Cerebellar cortex (tissue), 1 donor: Measurements from ENCODE around the gene VCL.
"Not testable (repeated sequence)": the region's sequence is repeated elsewhere in the genome, so short reads cannot be mapped to it uniquely, and the experiment has no call there.

Source experiments
- DNase-seq: peaks from one replicate; pipeline ENCODE4 v3.0.0-alpha.2; 2015; ENCODE audit warnings: low spot score

VCL gene

DNA sequence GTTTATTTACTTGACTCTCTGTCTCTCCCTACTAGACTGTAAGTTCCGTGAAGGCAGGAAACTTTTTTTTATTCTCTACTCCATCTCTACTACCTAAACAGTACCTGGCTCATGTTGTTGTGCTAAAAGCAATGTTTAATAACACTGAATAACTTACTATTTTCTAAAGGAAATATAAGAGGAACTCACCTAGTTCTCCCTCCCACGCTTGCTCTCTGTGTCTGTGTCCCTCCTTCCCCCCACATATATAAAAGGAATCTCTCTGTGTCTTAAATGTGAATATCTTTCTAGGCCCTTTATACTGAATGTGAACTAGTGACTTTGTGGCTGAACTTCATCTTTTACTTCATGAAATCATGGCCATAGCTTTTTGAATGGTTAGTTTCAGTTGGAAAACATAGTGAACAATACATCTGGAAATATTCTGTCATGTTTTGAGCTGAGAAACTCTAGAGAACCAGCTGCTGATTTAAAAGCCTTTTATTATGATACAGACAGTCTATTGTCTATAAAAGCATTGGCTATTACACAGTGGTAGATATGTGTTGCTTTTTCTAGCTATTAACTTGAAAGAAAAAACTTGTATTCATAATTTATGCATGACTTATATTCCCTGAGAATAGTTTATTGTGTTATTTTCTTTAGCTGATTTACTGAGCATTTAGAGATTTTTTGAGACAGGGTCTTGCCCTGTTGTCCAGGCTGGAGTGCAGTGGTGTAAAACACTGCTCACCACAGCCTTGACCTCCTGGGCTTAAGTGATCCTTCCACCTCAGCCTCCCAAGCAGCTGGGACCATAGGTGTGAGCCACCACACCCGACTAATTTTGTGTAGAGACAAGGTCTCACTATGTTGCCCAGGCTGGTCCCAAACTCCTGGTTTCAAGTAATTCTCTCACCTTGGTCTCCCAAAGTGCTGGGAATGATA, 42.5 kb downstream of the VCL start:
- no peak for DNase-seq

DNA sequence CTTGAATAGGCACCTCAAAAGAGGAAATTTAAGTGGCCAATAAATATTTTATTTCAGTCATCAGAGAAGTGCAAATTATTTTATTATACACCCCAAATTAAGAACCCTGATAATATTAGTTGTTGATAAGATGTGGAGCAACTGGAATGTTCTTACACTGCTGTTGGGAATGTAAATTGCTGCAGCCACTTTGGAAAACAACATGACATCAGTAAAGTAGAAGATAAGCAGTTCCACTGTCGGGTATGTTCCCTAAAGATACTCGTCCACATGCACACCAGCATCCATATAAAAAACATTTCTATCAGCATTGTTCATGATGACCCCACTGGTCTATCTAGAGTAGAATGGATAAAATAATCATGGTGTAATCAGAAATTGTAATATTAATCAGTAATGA, 46.5 kb downstream of the VCL start:
- DNase-seq = no peak

DNA sequence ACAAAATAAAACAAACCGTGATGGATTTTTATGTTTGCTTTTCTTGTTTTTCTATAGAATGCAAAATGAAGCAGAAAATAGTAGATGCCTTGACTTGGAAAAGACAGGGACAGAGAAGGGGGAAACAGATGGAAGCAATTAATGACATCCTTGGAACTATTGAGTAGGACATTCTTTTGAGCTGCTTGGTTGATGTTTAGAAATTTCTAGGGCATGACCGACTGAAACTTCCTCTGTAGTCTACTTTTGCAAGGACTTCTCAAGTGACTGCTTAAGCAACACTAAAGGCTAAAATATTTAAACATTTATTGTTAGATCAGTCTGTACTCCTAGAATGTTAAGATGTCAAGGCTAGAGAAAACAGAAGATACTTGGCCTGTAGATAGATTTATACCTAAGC, 49.4 kb downstream of the VCL start:
- no peak for DNase-seq

- DNase-seq = no peak
These were observed 50.0 kb downstream of the VCL start for GRCh38 chr10:74047871-74048270.

DNA sequence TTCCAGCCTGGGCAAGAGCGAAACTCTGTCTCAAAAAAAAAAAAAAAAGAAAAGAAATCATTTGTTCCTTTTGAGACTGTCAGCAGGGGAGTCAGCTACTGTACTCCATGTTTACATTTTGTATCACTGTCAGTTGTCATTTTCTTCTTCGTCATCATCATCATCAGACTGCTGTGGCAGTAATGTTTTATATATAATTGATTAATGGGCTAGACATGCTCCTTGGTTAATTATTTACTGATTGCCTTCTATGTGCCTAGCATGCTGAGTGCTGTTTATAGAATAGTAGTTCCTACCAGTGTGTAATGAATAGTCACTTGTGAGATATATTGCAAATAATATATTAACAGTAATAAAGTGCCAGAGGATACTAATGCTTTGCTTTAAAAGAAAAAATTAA, 50.5 kb downstream of the VCL start:
- no peak for DNase-seq

- DNase-seq = peak; percentile 17
These were observed 52.0 kb downstream of the VCL start for GRCh38 chr10:74049955-74050354.

GRCh38 chr10:74050653-74051052, 52.7 kb downstream of the VCL start:
- no peak for DNase-seq

DNA sequence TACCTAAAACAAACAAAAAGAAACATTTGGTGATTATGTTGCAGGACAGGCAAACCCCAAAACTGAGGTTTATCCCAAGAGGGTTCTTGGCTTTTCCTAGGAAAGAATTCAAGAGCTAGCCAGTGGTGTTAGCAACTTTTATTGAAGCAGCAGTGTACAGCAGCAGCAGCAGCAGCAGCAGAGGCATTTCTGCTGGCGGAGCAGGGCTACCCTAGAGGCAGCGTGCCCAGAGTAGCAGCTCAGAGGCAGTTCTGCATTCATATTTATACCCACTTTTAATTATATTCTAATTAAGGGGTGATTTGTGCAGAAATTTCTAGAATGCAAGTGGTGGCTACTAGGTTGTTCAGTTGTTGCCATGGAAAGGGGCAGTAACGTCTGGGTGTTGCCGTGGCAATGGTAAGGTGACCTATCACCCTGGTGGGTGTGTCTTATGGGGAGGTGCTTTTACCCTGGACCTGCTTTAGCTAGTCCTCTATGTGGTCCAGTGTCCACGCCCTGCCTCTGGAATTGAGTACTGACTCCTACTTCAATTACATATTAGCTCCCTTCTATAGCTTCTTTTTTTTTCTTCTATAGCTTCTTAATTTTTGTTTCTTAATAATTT, 53.9 kb downstream of the VCL start:
- DNase-seq = no peak

- no peak for DNase-seq
These were observed 55.1 kb downstream of the VCL start for GRCh38 chr10:74052994-74053393.

- no peak for DNase-seq
These were observed 57.6 kb downstream of the VCL start for GRCh38 chr10:74055383-74056049.

DNA sequence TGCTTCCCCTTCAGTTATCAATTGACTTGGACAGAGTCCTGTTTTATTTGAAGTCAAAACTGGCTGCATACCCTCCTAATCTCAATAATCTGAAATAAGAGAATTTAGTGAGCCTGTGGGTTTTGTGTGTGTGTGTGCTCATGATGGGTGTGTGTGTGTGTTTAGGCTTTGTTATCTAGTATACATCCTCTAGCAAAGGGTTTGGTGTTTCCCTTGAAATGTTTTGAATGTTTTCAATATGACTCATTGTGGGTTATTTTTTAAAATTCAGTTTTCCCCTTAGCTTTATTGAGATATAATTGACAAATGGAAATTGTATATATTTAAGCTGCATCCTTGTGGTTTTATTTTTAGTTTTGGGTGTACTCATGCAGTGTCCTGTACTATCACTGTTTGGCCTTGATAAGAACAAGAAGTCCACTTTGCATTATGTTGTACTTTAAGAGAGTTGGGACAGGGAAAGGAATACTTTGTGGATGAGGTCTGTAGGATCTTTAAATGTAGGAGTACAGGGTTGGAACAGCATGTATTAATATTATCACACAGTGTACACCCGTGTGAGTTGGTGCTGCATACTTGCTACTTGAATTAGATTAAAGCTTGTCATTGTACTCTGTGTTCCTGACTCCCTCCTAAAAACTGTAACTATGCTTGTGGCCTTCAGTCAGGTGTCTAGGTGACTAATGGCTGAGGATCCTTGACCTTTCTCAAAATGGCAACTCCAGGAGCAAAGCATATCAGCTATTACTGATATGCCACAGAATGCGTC, 58.3 kb downstream of the VCL start:
- DNase-seq = no peak

DNA sequence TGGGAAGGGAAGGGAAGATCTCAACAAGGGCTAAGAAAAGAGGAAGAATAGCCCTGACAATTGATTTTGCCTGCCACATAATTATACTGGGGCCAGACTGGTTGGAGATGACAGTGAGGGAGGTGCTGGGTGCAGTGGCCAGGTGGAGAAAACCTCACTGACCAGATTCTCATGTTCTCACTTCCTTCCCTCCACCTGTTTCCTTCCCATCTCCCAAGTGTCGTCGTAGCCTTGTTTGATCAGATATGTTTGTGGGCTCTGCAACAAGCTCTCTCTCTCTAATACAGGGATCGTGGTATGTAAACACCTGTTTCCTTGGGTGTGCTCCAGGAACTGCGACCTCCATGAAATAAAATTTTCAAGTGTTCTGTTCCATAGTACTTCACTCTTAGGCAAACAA, 60.2 kb downstream of the VCL start:
- DNase-seq = no peak

DNA sequence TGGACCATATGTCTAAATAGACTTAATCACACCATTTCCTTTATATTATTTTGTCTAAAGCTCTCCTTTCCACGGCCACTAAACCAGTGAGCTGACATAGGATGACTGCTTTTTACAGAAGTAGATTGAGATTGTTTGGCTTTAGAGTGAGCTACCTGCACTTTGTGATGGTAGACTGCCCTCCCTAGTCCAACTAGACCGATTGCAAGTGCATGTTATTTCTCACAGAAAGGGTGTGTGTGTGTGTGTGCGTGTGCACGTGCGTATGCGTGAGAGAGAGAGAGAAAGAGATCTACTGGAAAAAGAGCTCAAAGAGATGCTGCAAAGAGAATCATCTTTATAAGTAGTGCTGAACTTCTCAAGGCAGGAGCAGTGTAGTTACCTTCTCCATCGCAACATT, 60.7 kb downstream of the VCL start:
- DNase-seq = peak; percentile 69

DNA sequence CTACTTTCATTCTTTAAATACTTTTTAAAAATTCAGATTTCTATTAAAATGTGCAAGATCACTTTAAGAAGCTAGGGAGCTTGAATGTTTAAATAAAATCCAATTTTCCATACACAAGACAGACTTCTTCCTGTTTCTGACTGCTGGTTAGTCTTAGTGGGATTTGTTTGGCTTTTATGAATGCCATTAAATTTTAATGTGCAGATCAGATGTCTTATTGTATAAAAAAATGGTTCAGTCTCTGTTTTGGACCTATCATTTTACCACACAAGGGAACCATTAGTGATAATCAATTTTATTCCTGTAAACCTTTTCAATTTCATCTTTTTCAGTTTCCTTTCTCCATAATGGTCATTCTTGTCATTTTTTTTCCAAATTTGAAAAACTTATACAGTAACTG, 63.2 kb downstream of the VCL start:
- no peak for DNase-seq

- DNase-seq = not testable (repeated sequence)
These were observed 64.1 kb downstream of the VCL start for GRCh38 chr10:74061978-74062377.

- DNase-seq = no peak
These were observed 65.3 kb downstream of the VCL start for GRCh38 chr10:74063256-74063655.

DNA sequence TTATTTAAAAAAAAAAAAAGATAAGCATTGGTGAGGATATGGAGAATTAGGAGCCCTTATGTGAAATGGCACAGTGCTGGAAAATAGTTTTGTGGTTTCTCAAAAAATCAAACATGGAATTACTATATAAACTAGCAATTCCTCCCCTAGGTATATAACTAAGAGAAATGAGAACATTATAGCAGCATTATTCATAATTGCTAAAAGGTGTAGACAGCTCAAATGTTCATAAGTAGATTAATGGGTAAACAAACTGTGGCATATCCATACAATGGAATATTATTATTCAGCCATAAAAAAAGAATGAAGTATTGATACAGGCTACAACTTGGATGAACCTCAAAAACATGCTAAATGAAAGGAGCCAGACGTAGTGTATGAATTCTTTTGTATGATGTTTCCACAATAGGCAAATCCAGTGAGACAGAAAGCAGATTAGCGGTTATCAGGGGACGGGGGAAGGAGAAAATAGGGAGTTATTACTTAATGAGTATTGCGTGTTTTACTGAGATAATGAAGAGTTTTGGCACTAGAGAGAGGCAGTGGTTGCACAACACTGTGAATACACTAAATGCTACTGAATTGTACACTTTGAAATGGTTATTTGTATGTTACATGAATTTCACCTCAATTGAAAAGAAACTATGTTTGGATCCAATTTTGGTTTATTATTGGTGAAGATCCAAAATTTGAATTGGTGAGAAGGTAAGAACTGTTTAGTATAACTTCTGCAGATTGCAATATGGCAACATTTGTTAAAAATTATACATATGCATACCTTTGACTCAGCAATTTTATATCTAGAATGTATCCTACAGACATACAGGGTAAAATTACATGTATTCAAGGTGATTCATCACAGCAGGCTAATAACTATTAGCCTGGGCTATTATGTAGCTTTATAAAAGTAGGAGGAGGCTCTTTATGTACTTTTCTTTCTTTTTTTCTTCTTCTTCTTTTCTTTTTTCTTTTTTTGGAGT, 69.7 kb downstream of the VCL start:
- no peak for DNase-seq

- no peak for DNase-seq
These were observed 73.2 kb downstream of the VCL start for GRCh38 chr10:74071157-74071556.

GRCh38 chr10:74072503-74072902, 74.6 kb downstream of the VCL start:
- DNase-seq = no peak

DNA sequence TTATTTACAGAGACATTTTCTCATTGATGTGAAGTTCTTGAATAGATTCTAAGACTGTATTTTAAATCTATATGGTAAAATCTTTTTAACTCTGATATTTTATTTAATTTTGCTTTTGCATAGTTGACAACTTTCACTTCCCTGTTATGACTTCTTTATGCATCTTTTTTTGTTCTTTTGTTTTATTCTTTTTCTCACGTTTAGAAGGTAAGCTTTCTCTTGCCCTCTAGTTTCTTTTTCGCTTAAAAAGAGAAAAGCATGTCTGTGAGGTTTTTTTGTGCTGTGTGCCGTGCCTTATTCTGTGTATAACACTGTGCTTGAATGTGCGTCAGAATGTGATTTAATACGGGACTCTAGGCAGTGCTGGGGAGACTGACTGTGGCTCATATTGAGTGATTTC, 78.0 kb downstream of the VCL start:
- DNase-seq = no peak

DNA sequence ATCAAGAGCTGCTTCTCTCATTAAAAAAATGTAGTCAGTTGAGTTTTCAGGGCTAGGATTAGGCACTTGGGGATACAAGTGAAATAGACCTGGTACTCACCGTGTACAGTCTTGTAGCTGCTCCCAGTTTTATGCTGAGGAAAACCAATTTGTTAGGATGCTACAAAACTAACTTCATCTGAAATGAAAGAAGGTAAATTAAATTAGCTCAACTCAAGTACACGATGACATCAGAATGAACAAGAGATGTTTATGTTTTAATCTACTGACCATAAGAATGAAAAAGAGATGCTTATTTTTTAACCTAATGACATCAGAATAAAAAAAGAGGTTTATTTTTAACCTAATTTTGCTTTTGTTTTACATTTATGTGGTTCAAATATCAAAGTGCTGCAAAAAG, 79.0 kb downstream of the VCL start:
- no peak for DNase-seq
